AG04450 (cell line): ENCODE measurements around the gene MINK1. TPM values are rescaled to one million over a fixed set of nuclear protein-coding genes. Genes with fewer than 3 reads are reported as not detected.

ENCODE experiments used
- CTCF ChIA-PET: fragments of 300-600, 350-600 bp; formaldehyde crosslinking; extraction: SDS; loops from one replicate; lab custom pipeline; 2022; ENCODE audit warnings: antibody characterized with exemption, inconsistent platforms; lab: Charles Lee
- POLR2A ChIA-PET: fragments of 350-600 bp; formaldehyde crosslinking; extraction: SDS; loops from one replicate; lab custom pipeline; 2021; ENCODE audit warnings: antibody characterized with exemption, inconsistent platforms; lab: Yijun Ruan, JAX
- DNase-seq: peaks from one replicate; pipeline ENCODE4 v3.0.0-alpha.2; 2011; ENCODE audit warnings: low read depth, low spot score
- H3K27ac ChIP-seq: one replicate; pipeline ENCODE4 v1.5.1; 2012; ENCODE audit warnings: low read depth, low read length, control low read depth
- H3K27me3 ChIP-seq: one replicate; pipeline ENCODE4 v1.6.0; 2012; ENCODE audit warnings: low read length; ENCODE audit not compliant: control insufficient read depth, insufficient read depth
- H3K4me3 ChIP-seq: 2 replicates; pipeline ENCODE4 v1.5.1; 2011; ENCODE audit warnings: mild to moderate bottlenecking, low read depth, low read length, control low read depth
- H3K9me3 ChIP-seq: 2 replicates; pipeline ENCODE4 v1.5.1; 2012; ENCODE audit warnings: low read length; ENCODE audit not compliant: control insufficient read depth, insufficient read depth
- polyA plus RNA-seq: library from polyadenylated mRNA; depleted of rRNA; stranded (reverse); fragments of >200 nt; gene quantifications from 2 replicates; pipeline ENCODE4 v1.2.3, GENCODE V29; 2011
- TF ChIP-seq, protein P1 (sequence below): IDR thresholded peaks from 2 replicates; pipeline ENCODE4 v1.5.1; 2011; ENCODE audit warnings: low read depth, low read length, control low read depth, inconsistent platforms

Gene MINK1
- polyA plus RNA-seq, 1 experiment, result 29.4 TPM

DNA sequence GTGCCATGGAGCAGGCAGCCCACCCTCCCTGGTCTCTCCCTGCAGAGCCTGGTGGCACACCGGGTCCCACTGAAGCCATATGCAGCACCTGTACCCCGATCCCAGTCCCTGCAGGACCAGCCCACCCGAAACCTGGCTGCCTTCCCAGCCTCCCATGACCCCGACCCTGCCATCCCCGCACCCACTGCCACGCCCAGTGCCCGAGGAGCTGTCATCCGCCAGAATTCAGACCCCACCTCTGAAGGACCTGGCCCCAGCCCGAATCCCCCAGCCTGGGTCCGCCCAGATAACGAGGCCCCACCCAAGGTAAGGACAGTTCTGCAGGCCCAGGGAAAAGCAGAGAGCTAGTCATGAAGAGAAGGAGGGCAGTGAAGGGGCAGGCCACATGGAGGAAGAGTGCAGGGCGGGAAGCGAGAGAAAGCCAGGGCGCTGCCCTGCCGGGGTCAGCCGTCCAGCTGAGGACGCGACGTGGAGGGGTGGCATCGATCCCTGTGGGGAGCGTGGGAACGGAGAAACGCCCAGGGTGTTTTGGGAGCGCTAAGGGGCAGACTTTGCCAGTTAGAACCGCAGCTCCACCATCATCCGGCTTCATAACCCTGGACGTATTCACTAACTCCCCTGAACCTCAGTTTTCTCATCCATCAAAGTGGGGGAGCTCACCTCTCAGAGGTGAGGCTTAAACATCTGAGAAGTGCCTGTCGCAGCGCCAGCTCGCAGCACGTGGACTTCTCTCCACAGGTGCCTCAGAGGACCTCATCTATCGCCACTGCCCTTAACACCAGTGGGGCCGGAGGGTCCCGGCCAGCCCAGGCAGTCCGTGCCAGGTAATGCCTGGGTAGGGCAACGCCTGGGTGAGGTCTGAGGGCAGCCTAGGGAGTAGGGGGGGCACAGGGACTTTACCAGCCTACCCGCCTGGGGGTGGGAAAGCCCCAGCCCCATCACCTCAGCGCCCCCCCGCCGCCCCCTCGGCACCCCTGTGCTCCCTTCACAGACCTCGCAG lies 58.6 kb downstream of the MINK1 start:
- ChIA-PET CTCF (interaction anchor here (1.1 to 5.1 kb wide), 2 partner anchors 103 to 182 kb away, joined by 8 to 46 read pairs; partner anchors contain the start of genes ARRB2, GLTPD2 and VMO1), POLR2A (no interaction called here)
- DNase-seq, result no peak
- no peak overlapping the region for H3K4me3 ChIP-seq
- TF ChIP-seq, protein P1, sequence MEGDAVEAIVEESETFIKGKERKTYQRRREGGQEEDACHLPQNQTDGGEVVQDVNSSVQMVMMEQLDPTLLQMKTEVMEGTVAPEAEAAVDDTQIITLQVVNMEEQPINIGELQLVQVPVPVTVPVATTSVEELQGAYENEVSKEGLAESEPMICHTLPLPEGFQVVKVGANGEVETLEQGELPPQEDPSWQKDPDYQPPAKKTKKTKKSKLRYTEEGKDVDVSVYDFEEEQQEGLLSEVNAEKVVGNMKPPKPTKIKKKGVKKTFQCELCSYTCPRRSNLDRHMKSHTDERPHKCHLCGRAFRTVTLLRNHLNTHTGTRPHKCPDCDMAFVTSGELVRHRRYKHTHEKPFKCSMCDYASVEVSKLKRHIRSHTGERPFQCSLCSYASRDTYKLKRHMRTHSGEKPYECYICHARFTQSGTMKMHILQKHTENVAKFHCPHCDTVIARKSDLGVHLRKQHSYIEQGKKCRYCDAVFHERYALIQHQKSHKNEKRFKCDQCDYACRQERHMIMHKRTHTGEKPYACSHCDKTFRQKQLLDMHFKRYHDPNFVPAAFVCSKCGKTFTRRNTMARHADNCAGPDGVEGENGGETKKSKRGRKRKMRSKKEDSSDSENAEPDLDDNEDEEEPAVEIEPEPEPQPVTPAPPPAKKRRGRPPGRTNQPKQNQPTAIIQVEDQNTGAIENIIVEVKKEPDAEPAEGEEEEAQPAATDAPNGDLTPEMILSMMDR, result no peak
- no peak overlapping the region for H3K27ac ChIP-seq
- no peaks in the 10 kb centered on the region; the same call in 1 of the 2 replicates for H3K9me3 ChIP-seq
- no peaks in the 10 kb centered on the region for H3K27me3 ChIP-seq

DNA sequence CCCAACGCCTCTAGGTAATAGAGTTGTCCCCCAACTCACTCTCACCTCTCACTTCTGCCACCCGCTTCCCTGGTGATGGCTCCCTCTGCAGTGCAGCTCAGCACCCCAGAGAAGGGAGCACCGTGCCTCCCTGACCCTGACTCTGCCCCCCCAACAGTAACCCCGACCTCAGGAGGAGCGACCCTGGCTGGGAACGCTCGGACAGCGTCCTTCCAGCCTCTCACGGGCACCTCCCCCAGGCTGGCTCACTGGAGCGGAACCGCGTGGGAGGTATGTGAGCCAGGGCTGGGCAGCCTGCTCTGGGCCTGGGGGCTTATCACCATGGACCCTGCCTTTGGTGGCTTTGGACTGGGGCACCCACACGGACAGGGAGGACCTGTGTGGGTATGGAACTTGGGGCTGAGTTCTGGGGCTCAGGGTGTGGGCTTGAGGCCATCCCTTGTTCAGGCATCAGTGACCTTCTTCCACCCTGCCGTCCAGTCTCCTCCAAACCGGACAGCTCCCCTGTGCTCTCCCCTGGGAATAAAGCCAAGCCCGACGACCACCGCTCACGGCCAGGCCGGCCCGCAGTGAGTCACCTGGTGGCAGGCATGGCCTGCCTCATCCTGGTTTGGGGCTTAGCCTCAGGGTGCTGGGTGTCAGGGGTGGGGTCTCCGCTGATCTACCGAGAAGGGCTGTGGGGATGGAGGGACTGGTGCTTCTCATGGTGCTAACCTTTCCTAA lies 59.5 kb downstream of the MINK1 start:
- POLR2A ChIA-PET, result interaction anchor here (0.5 kb wide), 1 partner anchor 207 kb away, joined by 4 read pairs; no protein-coding TSS in a partner anchor
- H3K27me3 ChIP-seq, result no peaks in the 10 kb centered on the region
- CTCF ChIA-PET, result interaction anchor here (1.1 to 5.1 kb wide), 2 partner anchors 104 to 183 kb away, joined by 8 to 46 read pairs; partner anchors contain the start of genes ARRB2, GLTPD2 and VMO1

DNA sequence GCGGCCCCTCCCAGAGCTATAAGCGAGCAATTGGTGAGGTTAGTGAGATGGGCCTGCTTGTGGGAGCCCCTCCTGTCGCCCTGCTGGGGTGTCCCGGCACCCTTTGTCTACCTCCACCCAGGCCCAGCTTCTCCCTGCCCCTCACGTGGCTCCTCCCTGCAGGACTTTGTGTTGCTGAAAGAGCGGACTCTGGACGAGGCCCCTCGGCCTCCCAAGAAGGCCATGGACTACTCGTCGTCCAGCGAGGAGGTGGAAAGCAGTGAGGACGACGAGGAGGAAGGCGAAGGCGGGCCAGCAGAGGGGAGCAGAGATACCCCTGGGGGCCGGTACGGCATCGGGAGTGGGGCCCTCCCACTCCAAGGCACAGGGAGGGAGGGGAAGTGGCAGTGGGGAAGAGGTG lies 60.1 kb downstream of the MINK1 start:
- ChIA-PET CTCF (no interaction called here), POLR2A (interaction anchor here (0.5 kb wide), 1 partner anchor 208 kb away, joined by 4 read pairs; no protein-coding TSS in a partner anchor)
- TF ChIP-seq, protein P1, result no peak
- H3K4me3 ChIP-seq, result no peak overlapping the region
- DNase-seq, result no peak
- H3K27me3 ChIP-seq, result no peaks in the 10 kb centered on the region
- H3K9me3 ChIP-seq, result no peaks in the 10 kb centered on the region; the same call in 1 of the 2 replicates
- no peak overlapping the region for H3K27ac ChIP-seq

More for the DNA sequence above, 59.5 kb downstream of the MINK1 start:
- no peak overlapping the region for H3K27ac ChIP-seq
- TF ChIP-seq, protein P1, result no peak
- no peak overlapping the region for H3K4me3 ChIP-seq
- DNase-seq, result no peak
- no peaks in the 10 kb centered on the region; the same call in 1 of the 2 replicates for H3K9me3 ChIP-seq

DNA sequence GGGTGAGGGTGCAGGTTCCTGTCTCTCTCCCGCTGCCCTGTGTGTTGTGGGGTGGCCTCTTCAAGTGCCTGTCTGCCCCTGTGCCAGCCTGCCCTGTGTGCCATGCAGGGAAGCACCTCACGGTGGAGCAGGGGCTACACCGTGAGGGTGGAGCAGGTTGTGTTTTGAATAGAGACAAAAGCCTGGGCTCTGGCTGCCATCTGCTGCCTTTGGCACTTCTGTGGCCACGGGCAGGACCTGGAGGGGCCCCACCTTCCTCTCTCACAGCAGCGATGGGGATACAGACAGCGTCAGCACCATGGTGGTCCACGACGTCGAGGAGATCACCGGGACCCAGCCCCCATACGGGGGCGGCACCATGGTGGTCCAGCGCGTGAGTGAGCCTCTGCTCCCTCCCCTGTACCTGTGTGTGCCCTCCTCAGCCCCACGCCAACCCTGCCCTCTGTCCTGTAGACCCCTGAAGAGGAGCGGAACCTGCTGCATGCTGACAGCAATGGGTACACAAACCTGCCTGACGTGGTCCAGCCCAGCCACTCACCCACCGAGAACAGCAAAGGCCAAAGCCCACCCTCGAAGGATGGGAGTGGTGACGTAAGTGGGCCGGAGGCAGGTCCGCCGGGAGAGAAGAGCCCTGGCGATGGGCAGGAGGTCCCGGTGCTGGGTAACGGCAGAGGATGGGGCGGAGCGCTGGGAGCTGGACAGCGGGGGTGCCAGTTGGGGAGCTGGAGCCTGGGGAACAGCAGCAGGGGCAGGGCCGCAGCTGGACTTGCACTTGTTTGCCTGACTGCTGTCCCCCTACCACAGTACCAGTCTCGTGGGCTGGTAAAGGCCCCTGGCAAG lies 60.8 kb downstream of the MINK1 start:
- TF ChIP-seq, protein P1, result no peak
- POLR2A ChIA-PET, result no interaction called here
- H3K9me3 ChIP-seq, result no peaks in the 10 kb centered on the region; the same call in 1 of the 2 replicates
- no peak overlapping the region for H3K27ac ChIP-seq
- H3K4me3 ChIP-seq, result no peak overlapping the region
- H3K27me3 ChIP-seq, result no peaks in the 10 kb centered on the region
- no peak for DNase-seq
- CTCF ChIA-PET, result interaction anchor here (0.9 kb wide), 1 partner anchor 106 kb away, joined by 3 read pairs; no protein-coding TSS in a partner anchor
